HG03521 (cell line): ENCODE data around the gene CEP112.
"Not testable (repeated sequence)": the region's sequence is repeated elsewhere in the genome, so short reads cannot be mapped to it uniquely, and the experiment has no call there.

ENCODE experiments used
- ATAC-seq: cut with Tn5 transposase; IDR thresholded peaks from one replicate; pipeline ENCODE4 v1.9.1; 2021; ENCODE audit warnings: mild to moderate bottlenecking, moderate library complexity; ENCODE audit not compliant: unreplicated experiment

The CEP112 gene

DNA sequence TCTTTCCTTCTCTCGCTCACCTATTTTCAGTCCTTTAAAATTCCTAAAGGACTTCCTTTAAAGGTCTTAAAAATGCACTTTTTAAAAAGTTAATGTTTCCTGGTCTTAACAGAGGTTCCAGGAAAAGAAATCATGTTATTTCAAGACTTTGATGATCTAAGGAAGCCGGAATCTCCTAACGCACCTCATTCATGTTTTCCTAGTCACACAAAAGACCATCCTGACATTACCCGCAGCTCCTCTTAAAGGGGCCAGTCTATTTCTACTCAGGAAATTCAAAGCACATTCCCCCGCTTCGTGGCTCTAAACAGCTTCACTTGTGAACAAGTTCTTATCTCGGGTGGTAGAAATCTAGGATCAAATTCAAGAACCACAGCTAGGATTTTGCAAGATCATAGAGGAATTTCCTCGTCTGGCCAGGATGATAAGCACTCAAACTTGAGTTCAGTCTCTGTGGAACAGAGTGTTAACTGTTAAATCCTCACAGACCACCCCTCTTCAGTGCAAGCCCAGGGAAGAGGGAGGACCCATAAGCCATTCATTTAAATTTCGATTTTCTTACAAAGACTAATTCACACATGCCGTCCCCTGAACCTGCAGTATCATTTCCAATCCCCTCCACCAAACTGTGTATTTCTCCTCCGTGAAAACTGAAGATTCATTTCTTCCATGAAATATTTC lies 493.4 kb downstream of the CEP112 start:
- ATAC-seq: no peak

DNA sequence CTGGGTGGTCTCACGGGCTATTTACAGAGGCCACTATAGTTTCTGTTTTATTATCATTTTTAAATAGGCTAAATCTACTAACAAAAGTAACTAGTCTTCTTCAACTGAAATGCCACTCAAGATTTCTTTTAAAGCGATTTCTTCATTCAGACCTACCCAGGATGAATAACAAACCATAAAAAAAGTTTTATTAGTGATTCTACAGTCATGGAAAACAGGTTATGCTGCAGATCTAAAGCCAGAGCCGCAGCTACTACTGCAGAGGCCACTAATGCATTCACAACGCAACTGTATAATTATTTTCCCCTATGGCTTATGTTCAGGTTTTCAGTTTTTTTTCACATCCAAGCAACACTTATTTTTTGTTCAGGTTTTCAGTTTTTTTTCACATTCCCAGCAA lies 494.3 kb downstream of the CEP112 start:
- no peak for ATAC-seq

DNA sequence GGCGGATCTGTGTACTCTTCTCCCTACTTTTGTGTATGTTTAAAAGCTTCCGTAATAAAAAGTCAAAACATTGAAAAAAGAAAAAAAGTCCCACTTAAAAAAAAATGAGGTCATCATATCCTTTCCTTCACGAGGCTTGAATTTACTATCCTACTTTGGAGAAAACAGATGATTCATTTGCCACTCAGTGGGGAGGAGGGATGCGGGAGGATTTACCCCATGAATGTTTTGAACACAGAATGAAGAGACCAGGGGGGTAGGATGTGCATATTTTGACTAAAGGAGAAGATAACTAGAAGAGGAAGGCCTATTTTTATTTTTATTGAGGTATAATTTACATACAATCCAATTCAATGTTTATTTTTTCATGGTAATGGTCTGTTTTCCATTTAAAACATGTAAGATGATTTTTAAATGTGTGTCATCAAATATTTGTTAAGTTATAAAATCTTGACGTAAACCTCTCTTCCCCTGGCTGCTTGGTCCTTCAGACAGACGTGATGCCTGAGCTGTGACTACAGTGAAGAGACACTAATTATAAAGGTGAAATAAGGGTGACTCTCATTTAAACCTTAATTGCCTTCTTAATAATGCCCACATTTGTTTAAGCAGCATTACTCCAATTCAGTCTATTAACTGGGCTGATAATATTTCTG lies 495.1 kb downstream of the CEP112 start:
- ATAC-seq: no peak

DNA sequence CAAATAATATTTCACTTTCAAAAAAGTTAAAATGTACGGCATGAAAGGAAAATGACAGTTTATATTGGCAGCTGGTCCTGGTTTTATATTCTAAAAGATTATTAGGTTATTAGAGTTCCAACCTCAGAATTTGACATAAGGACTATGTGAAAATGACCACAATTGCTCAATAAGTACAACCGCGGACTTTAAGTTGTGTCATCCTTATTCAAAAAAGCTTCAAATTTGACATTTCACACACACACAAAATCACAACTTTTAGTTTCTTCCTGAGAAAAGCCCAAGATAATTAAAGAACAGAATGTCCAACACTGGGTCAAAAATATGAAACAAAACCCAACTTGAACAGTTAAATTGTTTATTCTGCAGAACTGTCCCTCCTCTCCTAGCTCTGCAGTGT lies 497.3 kb downstream of the CEP112 start:
- no peak for ATAC-seq

DNA sequence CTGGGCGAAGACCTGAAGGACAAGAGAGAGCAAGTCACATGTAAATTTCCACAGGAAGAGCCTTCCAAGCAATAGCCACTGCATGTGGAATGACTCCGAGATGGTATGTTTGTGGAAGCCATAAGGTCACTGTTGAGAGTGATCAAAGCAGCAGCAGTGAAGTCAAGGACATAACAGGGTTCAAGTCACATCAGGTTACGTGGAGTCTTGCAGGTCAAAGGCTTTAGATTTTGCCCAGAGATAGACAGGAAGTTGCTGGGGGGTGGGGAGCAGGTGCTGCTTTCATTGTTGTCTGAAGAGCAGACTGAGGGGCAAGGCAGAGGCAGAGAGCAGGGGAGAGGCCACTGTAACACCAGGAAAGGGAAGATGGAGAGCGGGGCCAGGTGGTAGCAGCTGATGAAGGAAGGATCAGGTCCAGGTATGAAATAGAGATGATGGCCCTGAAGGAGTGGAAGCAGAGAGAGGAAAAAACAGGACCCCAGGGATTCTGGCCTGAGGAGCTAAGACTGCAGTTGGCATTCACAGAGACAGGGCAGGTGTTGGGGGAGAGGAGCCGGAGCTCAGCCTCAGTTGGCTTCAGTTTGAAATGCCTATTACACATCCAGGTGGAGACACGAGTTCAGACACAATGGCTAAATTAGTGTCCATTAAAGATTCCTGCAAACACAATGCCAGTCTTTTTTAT lies 501.2 kb downstream of the CEP112 start:
- ATAC-seq: no peak

DNA sequence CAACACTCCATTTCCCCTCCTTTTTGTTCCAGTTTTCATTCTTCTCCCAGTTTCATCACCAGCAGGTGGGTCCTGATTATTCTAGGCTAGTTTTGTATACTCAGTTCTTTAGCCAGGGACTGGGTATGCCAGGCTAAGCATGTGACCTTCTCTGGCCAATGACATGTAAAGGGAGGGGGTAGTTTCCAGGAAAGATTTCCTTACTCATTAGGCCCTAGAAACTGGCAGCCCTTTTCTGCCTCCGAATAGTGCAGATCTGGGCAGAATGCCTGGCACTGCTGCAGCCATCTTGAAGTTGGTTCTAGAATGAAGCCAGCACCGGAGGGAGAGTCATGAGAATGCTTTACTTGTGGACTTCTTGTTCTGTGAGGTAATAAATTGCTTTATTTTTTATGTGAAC lies 503.6 kb downstream of the CEP112 start:
- no peak for ATAC-seq

DNA sequence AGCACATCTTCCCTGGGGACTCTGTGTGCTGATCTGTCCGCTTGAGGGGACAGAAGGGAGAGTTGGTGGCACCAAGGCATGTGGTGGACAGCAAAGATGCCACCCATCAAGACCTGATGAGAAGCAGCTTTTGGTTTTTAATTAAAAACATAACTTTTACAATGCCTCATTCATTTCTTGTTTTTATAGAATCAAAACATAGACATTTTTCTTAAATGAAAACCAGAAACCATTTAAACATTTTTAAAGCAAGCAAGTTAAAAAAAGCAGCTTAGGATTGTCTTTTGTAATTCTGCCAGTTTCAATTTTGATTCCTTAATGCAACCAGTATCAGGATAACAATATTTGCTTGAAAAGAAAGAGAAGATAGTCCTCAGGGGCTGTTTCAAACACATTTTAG lies 506.8 kb downstream of the CEP112 start:
- no peak for ATAC-seq

DNA sequence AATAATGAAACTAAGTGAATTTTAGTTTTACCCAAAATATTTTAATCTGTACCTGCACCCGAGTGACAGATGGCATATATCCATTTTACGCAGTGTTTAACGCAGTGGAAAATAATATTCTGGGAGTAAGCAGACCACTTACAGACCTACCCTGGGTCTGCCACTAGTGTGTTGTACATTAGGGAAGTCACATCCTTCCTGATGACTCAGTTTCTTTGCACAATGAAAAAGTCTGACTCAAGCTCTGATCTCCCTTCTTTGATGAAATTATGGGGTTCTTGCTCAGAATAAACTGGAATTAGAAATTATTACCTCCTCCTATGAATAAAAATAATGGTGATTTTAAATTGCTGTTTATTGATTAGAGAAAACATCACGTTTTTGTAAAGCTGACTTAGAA lies 507.3 kb downstream of the CEP112 start:
- ATAC-seq: no peak

DNA sequence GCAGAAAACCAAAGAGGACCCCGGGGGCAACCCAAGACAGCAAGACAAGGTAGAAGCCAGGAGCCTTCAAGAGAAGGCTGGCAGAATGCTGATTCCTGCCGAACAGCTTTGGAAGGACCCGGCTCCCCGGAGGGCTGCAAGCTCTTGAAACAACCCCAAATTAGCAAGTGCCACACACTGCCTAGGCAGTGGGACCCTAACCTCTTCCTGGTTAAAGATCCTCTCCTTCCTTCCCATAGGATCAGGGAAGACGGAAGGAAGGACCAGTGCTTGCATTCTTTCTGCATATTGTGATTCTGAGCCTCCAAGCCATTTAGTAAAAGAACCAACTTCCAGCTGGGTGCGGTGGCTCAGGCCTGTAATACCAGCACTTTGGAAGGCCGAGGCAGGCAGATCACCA lies 508.5 kb downstream of the CEP112 start:
- no peak for ATAC-seq

DNA sequence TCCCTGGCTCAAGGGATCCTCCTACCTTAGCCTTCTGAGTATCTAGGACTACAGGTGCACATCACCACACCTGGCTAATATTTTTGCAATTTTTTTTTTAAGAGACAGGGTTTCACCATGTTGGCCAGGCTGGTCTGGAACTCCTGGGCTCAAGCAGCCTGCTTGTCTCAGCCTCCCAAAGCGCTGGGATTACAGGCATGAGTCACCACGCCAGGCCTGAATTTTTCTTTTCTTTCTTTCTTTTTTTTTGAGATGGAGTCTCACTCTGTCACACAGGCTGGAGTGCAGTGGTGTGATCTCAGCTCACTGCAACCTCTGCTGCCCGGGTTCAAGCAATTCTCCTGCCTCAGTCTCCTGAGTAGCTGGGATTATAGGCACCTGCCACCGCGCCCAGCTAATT lies 510.2 kb downstream of the CEP112 start:
- ATAC-seq: not testable (repeated sequence)

DNA sequence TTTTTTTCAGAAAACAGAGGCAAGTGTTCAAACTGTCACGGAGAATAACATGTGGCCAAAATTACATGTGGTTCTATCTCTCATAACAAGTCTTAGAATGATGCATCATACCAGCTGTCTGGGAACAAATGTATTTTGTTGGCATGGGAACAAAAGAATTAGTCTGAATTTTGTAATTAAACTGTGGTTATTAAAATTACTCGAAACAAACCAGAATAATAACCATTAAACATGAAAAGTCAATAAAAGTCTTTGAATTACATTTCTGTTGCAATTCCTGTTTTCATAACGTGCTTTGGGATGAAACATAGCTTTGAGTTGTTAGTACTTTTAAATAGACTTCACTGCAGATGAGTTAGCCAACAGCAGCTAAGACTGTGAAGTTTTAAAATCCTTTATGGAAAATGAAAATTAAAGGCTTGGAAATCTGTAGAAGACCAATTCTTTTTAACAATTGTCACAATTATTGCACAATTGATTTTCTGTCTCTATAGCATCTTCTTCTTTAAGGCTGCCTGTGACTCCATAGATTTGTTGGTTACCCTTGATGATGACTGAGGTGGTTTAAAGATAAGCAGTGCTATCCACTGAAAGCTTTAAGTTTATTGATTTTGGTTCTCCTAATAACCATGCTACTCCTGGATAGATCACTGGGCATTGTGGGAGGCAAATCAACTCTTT lies 512.6 kb downstream of the CEP112 start:
- no peak for ATAC-seq

DNA sequence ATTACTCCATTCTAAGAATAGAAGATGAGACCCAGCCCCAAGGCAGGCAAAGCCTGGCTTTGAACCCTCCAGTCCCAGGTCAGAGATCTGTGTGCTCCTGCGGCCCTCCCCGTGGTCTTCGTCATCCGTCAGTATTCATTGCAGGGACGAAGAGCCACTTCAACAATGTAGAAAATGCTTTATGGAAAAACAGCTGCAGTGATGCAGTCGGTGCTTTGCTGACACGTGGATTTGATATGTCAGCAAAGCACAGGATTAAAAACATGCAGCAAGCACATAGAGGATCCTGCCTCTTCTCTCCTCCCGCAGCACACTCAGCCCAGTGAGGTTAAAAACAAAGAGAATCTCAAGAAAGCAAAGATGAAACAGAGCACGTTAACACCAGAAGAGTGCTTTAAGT lies 513.4 kb downstream of the CEP112 start:
- ATAC-seq: no peak

DNA sequence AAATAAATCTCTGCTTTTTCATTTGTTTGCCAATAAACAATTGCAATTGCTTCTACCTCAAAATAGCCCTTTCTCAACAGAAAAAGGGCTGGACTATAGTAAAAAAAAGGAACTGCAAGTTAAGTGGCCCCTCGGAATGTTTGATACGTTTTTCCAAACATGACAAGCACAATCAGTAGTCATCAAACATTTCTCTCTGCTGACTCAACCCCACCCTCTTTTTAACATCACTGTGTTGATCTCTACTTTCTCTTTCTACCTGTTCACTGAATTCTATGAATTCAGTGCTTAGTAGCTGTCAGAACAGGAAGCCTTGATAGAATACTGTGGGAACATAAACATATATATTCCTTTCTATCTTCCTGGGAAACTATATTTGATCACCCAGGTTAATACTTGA lies 514.0 kb downstream of the CEP112 start:
- no peak for ATAC-seq

DNA sequence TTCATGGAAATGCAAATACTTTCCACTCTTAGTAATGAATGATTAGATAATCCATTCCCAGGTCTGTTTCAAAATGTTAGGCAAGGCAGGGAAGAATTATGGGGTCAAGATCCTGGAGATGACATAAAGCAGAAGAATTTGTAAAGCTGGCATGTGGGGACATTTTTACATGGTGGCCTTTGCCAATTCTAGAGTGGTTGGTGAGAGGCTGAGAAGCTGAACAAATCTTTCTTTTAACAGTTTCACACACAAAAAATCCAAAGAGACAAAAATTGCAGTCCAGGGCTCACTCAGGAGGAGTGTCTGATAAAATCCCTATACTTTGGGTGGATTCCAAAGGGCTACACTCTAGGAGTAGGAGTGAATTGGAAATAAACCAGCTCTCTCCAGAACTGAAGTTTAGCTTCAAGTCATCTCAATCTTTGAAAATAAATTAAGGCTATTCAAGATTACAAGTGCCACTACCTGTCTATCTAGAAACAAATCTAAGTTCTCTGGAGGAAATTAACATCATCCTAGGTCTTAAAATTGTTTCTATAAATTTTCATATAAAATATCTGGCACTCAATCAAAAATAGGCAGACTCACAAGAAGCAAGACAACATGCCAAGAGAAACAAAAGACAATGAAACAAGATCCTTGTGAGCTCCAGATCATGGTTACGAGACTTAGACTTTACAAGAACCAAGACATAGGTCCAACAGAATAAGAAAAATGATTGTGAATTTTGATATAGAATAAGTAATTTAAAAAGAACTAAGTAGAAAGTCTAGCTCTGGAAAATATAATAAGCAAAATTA lies 517.5 kb downstream of the CEP112 start:
- no peak for ATAC-seq

DNA sequence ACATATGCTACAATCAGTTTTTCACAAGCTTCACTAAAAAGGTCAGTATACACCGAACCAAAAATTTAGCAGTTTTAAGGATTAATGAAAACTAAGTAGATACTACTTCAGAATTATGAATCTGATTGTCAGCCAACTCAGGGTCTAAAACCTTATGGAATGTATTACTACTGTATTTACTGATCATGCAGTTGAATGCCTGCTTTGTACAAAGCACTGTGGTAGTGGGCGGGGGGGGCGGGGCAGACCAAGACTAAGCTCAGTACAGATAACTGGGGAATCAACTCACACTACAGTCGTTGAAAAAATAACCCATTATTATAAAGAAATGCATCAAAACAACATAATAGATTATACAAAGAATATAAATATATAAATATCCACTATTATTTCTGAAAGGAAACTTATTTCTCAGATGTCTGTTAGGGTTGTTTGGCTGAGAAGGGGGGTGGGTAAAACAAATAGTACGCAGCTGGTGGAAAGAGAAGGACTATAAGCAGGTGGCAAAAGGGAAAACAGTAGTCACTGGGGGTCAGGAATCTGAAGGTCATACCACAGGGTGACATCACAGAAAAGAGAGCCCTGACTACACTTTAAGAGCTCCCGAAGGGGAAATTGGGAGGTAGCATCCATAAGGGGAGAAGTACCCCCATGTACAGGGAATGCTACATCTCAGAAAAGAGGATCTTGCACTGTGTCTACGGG lies 521.1 kb downstream of the CEP112 start:
- ATAC-seq: no peak

DNA sequence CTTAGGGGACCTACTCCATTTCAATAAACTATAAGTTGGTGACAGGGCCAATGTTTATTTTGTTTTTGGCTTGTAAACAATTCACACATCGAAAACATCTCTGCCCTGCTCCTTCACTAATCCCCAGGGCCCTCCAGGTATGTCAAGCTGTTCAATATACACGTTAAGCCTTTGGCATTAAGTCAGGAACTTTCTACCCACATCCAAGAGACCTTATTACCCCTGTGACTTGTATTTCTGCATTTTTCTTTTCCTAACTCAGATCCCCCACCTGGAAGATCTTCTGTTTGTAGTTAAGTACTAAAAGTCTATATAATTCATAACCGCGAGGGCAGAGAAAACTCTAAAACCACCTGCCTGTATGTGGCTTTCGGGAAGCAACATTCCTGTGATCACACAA lies 523.7 kb downstream of the CEP112 start:
- ATAC-seq: no peak

DNA sequence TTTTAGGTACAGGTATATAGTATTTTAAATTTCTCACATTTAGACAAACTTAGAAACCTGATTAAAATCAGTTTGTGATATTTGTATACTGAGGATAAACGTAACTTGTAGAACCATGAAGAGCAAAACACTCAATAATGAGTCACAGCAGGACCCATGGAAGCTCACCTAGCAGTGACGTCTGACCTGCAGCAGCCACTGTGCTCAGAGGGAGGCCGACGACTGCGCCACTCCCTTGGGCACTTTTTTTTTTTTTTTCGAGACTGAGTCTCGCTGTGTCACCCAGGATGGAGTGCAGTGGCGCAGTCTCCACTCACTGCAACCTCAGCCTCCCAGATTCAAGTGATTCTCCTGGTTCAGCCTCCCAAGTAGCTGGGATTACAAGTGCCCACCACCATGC lies 524.3 kb downstream of the CEP112 start:
- no peak for ATAC-seq

DNA sequence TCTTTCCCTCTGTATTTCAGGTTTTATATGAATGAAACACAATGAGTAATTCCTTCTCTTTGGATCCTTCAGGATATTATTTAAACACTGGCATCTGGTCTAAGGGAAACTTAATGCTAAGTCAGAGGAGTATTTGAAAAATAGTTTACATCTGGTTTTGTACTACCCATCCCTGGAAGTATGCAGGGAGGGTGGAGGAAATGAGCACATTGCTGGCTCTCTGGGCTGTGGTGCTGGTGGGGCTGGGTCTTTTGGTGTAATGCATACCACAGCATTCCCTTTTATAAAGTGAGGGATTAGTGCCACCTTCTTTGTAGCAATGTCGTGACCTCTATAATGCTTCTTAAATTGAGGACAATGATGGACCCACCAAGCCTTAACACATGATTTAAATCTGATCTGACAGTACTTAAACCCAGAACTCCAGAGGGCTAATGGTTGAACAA lies 525.0 kb downstream of the CEP112 start:
- no peak for ATAC-seq

DNA sequence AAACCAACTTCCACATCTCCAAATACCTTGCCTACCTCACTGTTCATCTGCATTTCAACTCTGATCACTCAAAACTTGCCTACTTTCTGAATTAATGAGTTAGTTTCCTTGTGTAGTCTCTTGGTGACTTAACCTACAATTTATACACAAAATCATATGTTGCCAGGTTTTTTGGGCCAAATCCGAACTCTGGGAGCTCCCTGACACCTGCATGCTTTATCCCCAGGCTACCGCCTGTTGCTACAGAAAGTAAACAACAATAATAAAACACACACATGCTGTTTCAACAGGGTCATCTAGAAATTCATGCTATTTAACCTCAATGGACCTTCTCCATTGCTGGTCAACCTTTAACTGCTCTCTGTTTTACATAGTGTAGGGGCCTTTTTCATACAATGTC lies 526.0 kb downstream of the CEP112 start:
- ATAC-seq: no peak

DNA sequence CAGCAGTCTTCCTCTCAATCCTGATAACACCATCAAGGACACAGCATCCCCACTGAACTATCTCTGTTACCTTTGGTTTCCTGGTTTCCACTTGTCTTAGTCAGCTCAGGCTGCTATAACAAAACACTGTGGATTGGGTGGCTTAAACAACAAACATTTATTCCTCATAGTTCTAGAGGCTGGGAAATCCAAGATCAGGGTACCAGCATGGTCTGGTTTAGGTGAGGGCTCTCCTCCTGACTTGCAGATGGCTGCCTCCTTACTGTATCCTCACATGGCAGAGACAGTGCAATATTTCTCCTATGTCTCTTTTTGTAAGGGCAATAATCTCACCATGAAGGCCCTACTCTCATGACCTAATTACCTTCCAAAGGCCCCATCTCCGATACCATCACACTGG lies 527.2 kb downstream of the CEP112 start:
- ATAC-seq: no peak
